ENCODE measurements around the gene NEXMIF. TPM values are rescaled to one million over a fixed set of nuclear protein-coding genes. Genes with fewer than 3 reads are reported as not detected.

The NEXMIF gene
- total and polyA plus RNA-seq, 9 of the 15 experiments (the other 6 are each of a cell fraction or from before 2014, with no cell fraction given) = not detected

- TF ChIP-seq RERE (CRISPR knock-in tag; IDR thresholded peaks at IDR 0.05; ENCODE audit: borderline replicate concordance) = no peak
- TF ChIP-seq ZNF384 (IDR thresholded peaks at IDR 0.05; ENCODE audit: low read depth, low read length) = no peak
- TF ChIP-seq ATF3 (IDR thresholded peaks at IDR 0.05) = no peak
- TF ChIP-seq ATF3 (CRISPR knock-in tag; conservative IDR thresholded peaks at IDR 0.05) = no peak
- TF ChIP-seq POLR2H (tag; IDR thresholded peaks at IDR 0.05; ENCODE audit: low read depth) = no peak
- no peak for TF ChIP-seq TEAD4 (IDR thresholded peaks at IDR 0.05; ENCODE audit: low read length)
- TF ChIP-seq TEAD4 (CRISPR knock-in tag; IDR thresholded peaks at IDR 0.05; ENCODE audit: borderline replicate concordance) = no peak
- no peak for TF ChIP-seq PRDM10 (IDR thresholded peaks at IDR 0.05; ENCODE audit: partially characterized antibody)
- no peak for TF ChIP-seq PREB (CRISPR knock-in tag; IDR thresholded peaks at IDR 0.05)
- no peak for TF ChIP-seq FOXP1 (CRISPR knock-in tag; IDR thresholded peaks at IDR 0.05)
- TF ChIP-seq E2F5 (CRISPR knock-in tag; IDR thresholded peaks at IDR 0.05) = no peak
- no peak for TF ChIP-seq KDM2B (CRISPR knock-in tag; IDR thresholded peaks at IDR 0.05)
Measured at GRCh38 chrX:74736450-74736849, 188.8 kb downstream of the NEXMIF start (continued).

Measured in K562 (cell line).